HepG2 (cell line): ENCODE results near the gene PCCB. TPM values are rescaled to one million over a fixed set of nuclear protein-coding genes. Genes with fewer than 3 reads are reported as not detected.

ENCODE experiments used
- DPF2 ChIP-seq: sonication (generic); formaldehyde crosslinking; IDR thresholded peaks from 2 replicates; pipeline ENCODE4 v1.4.0; 2020; ENCODE audit warnings: mild to moderate bottlenecking, low read depth, missing genetic modification reagents, borderline replicate concordance
- ETV6 ChIP-seq: sonication (generic); formaldehyde crosslinking; conservative IDR thresholded peaks from 2 replicates; pipeline ENCODE4 v1.4.0; 2020; ENCODE audit warnings: missing genetic modification reagents
- FOSL1 ChIP-seq: sonication (generic); formaldehyde crosslinking; IDR thresholded peaks from 2 replicates; pipeline ENCODE4 v1.9.0; 2021; ENCODE audit warnings: missing genetic modification reagents, borderline replicate concordance
- HOXD1 ChIP-seq: sonication (generic); formaldehyde crosslinking; IDR thresholded peaks from 2 replicates; pipeline ENCODE4 v1.5.0; 2020; ENCODE audit warnings: missing genetic modification reagents
- PHF5A ChIP-seq: IDR thresholded peaks from one replicate; pipeline ENCODE4 v1.6.1; 2018; ENCODE audit warnings: low read depth, missing genetic modification reagents; ENCODE audit not compliant: unreplicated experiment
- SOX13 ChIP-seq, 3 experiments: fragments of 450-650 bp in 1 of 3; sonication (generic) in 1 of 3; formaldehyde crosslinking in 1 of 3; IDR thresholded peaks in 2 of 3; conservative IDR thresholded peaks in 1 of 3; 2 replicates each; pipeline versions ENCODE4 v1.5.0 to v1.6.1; 2016 to 2020; ENCODE audit warnings: antibody characterized with exemption in 1 of 3, mild to moderate bottlenecking in 1 of 3, missing compliant biosample characterization in 1 of 3, missing genetic modification reagents in 1 of 3, moderate library complexity in 1 of 3
- STAT5B ChIP-seq: sonication (generic); formaldehyde crosslinking; IDR thresholded peaks from 2 replicates; pipeline ENCODE4 v1.4.0; 2020; ENCODE audit warnings: missing genetic modification reagents
- TBX2 ChIP-seq: sonication (generic); formaldehyde crosslinking; IDR thresholded peaks from 2 replicates; pipeline ENCODE4 v1.5.0; 2020; ENCODE audit warnings: missing genetic modification reagents, mild to moderate bottlenecking, borderline replicate concordance
- YY1 ChIP-seq: IDR thresholded peaks from 2 replicates; pipeline ENCODE4 v1.6.1; 2011; ENCODE audit warnings: low read length, low read depth, moderate library complexity, mild to moderate bottlenecking; ENCODE audit not compliant: insufficient read depth, insufficient replicate concordance
- ZFY ChIP-seq: sonication (generic); formaldehyde crosslinking; IDR thresholded peaks from 2 replicates; pipeline ENCODE4 v1.4.0; 2020; ENCODE audit warnings: missing genetic modification reagents
- ZNF10 ChIP-seq: sonication (generic); formaldehyde crosslinking; IDR thresholded peaks from 2 replicates; pipeline ENCODE4 v1.4.0; 2020; ENCODE audit warnings: mild to moderate bottlenecking, low read depth, missing genetic modification reagents, borderline replicate concordance
- ZNF407 ChIP-seq: sonication (generic); formaldehyde crosslinking; IDR thresholded peaks from one replicate; pipeline ENCODE4 v1.5.1; 2020; ENCODE audit warnings: mild to moderate bottlenecking, missing genetic modification reagents; ENCODE audit errors: not compliant biosample characterization
- ZNF468 ChIP-seq: sonication (generic); formaldehyde crosslinking; IDR thresholded peaks from 2 replicates; pipeline ENCODE4 v1.8.0; 2022; ENCODE audit warnings: mild to moderate bottlenecking, moderate library complexity, missing genetic modification reagents
- ZNF543 ChIP-seq: sonication (generic); formaldehyde crosslinking; IDR thresholded peaks from 2 replicates; pipeline ENCODE4 v1.4.0; 2020; ENCODE audit warnings: mild to moderate bottlenecking, missing genetic modification reagents
- ZNF557 ChIP-seq: sonication (generic); formaldehyde crosslinking; IDR thresholded peaks from 2 replicates; pipeline ENCODE4 v1.4.0; 2020; ENCODE audit warnings: missing genetic modification reagents
- ZNF614 ChIP-seq: IDR thresholded peaks from 2 replicates; pipeline ENCODE4 v1.6.1; 2018; ENCODE audit warnings: missing biosample characterization, missing genetic modification reagents, inconsistent platforms, borderline replicate concordance
- ZSCAN20 ChIP-seq: sonication (generic); formaldehyde crosslinking; IDR thresholded peaks from 2 replicates; pipeline ENCODE4 v1.4.0; 2020; ENCODE audit warnings: missing genetic modification reagents, mild to moderate bottlenecking, borderline replicate concordance
- ZSCAN21 ChIP-seq: sonication (generic); formaldehyde crosslinking; IDR thresholded peaks from 2 replicates; pipeline ENCODE4 v1.8.0; 2022; ENCODE audit warnings: mild to moderate bottlenecking, missing genetic modification reagents, moderate library complexity, borderline replicate concordance
- ZSCAN9 ChIP-seq: IDR thresholded peaks from 2 replicates; pipeline ENCODE4 v1.6.1; 2016; ENCODE audit warnings: borderline replicate concordance
- polyA plus RNA-seq, 8 experiments: library from polyadenylated mRNA; depleted of rRNA in 3 of 8; stranded (reverse) in 7 of 8; unstranded in 1 of 8; fragments of >200 nt; fragmentation: Illumina TruSeq in 4 of 8; extraction: Trizol in 4 of 8; gene quantifications; 2 replicates each; pipeline versions ENCODE4 v1.2.1 to v1.2.3, GENCODE V29; 2011 to 2016; ENCODE audit warnings: low read depth in 4 of 8, missing spikeins in 1 of 8, mixed read lengths in 1 of 8; ENCODE audit not compliant: insufficient read depth in 1 of 8
- total RNA-seq, 5 experiments: library from RNA; depleted of rRNA; stranded (reverse); fragments of >200 nt; fragmentation: Illumina TruSeq; extraction: Trizol; gene quantifications; 2 replicates each; pipeline ENCODE4 v1.2.3, GENCODE V29; 2016; ENCODE audit warnings: low read depth in 1 of 5
- TF ChIP-seq, protein P1 (sequence below): sonication (generic); formaldehyde crosslinking; IDR thresholded peaks from 2 replicates; pipeline ENCODE4 v1.4.0; 2020; ENCODE audit warnings: missing genetic modification reagents, mild to moderate bottlenecking, borderline replicate concordance

Gene PCCB
- total and polyA plus RNA-seq, 2 of the 13 experiments (the other 11 are each of a cell fraction or from before 2014, with no cell fraction given): 84.1 to 88.7 TPM

DNA sequence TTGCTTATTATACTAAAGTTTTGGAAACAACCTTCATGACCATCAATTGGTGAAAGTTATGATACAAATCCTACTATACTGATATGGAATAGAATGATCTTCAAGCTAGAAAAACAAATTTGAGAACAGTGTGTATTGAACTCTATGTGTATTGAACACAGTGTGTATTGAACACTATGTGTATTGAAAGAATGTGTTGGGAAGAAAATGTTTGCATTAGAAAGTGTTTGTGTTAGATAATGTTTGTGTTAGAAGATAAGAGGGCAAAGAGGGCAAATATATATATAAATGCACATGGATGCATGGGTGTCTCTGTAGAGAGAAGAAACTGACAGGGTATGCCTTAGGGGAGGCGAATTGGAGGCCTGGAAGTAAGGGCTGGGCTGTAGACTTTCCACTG is 42.4 kb downstream of the PCCB start (continued):
- TF ChIP-seq ZSCAN9 (no peak), ZNF468 (CRISPR knock-in tag) (no peak), ZNF557 (CRISPR knock-in tag) (no peak), FOSL1 (no peak), ZSCAN20 (no peak), ZFY (CRISPR knock-in tag) (no peak), STAT5B (CRISPR knock-in tag) (no peak), ZSCAN21 (CRISPR knock-in tag) (no peak), ZNF407 (CRISPR knock-in tag) (no peak), YY1 (no peak), ZNF543 (CRISPR knock-in tag) (no peak), DPF2 (CRISPR knock-in tag) (no peak), PHF5A (CRISPR knock-in tag) (no peak), SOX13 (IDR thresholded peaks at IDR 0.05) (no peak), SOX13 (CRISPR knock-in tag; conservative IDR thresholded peaks at IDR 0.05 in 1 of 2, IDR thresholded peaks at IDR 0.05 in 1 of 2) (peak in 1 of 2 experiments; percentile 58; a peak in 1 of 4 replicates), ETV6 (no peak), HOXD1 (no peak), TBX2 (CRISPR knock-in tag) (no peak), ZNF10 (no peak), ZNF614 (CRISPR knock-in tag) (no peak)
- TF ChIP-seq, protein P1, sequence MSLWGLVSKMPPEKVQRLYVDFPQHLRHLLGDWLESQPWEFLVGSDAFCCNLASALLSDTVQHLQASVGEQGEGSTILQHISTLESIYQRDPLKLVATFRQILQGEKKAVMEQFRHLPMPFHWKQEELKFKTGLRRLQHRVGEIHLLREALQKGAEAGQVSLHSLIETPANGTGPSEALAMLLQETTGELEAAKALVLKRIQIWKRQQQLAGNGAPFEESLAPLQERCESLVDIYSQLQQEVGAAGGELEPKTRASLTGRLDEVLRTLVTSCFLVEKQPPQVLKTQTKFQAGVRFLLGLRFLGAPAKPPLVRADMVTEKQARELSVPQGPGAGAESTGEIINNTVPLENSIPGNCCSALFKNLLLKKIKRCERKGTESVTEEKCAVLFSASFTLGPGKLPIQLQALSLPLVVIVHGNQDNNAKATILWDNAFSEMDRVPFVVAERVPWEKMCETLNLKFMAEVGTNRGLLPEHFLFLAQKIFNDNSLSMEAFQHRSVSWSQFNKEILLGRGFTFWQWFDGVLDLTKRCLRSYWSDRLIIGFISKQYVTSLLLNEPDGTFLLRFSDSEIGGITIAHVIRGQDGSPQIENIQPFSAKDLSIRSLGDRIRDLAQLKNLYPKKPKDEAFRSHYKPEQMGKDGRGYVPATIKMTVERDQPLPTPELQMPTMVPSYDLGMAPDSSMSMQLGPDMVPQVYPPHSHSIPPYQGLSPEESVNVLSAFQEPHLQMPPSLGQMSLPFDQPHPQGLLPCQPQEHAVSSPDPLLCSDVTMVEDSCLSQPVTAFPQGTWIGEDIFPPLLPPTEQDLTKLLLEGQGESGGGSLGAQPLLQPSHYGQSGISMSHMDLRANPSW: no peak
